GM23248 (cell line): ENCODE measurements around the gene PLCB4. TPM values are rescaled to one million over a fixed set of nuclear protein-coding genes. Genes with fewer than 3 reads are reported as not detected.

Source experiments
- DNase-seq: peaks from one replicate; pipeline ENCODE4 v3.0.0-alpha.2; 2015
- H2AFZ ChIP-seq: fragments of 200-600 bp; sonication (generic); 2 replicates; pipeline ENCODE4 v1.6.1; 2016; ENCODE audit warnings: antibody characterized with exemption
- H3F3A ChIP-seq: fragments of 200-600 bp; sonication (generic); 2 replicates; pipeline ENCODE4 v1.6.1; 2016; ENCODE audit warnings: mild to moderate bottlenecking, antibody characterized with exemption, mixed run types; ENCODE audit not compliant: insufficient read depth
- H3K27ac ChIP-seq: fragments of 200-600 bp; sonication (generic); 2 replicates; pipeline ENCODE4 v1.5.1; 2016; ENCODE audit warnings: mild to moderate bottlenecking
- H3K27me3 ChIP-seq: fragments of 200-600 bp; sonication (generic); replicated peaks from 2 replicates; pipeline ENCODE4 v1.6.1; 2016; ENCODE audit warnings: mild to moderate bottlenecking; ENCODE audit not compliant: insufficient read depth
- H3K36me3 ChIP-seq: fragments of 200-600 bp; sonication (generic); 2 replicates; pipeline ENCODE4 v1.6.1; 2016; ENCODE audit warnings: low read depth, mild to moderate bottlenecking
- H3K4me1 ChIP-seq: fragments of 200-600 bp; sonication (generic); 2 replicates; pipeline ENCODE4 v1.6.1; 2016; ENCODE audit warnings: mild to moderate bottlenecking; ENCODE audit not compliant: insufficient read depth
- H3K4me2 ChIP-seq: fragments of 200-600 bp; sonication (generic); one replicate; pipeline ENCODE4 v1.6.1; 2016; ENCODE audit warnings: mild to moderate bottlenecking; ENCODE audit not compliant: unreplicated experiment
- H3K4me3 ChIP-seq: fragments of 200-600 bp; sonication (generic); 2 replicates; pipeline ENCODE4 v1.5.1; 2016; ENCODE audit warnings: mild to moderate bottlenecking
- H3K79me2 ChIP-seq: fragments of 200-600 bp; sonication (generic); 2 replicates; pipeline ENCODE4 v1.6.1; 2016; ENCODE audit warnings: mild to moderate bottlenecking; ENCODE audit not compliant: insufficient read depth
- H3K9ac ChIP-seq: fragments of 200-600 bp; sonication (generic); 2 replicates; pipeline ENCODE4 v1.6.1; 2016; ENCODE audit warnings: mild to moderate bottlenecking
- H3K9me2 ChIP-seq: fragments of 200-600 bp; sonication (generic); 2 replicates; pipeline ENCODE4 v1.6.1; 2016; ENCODE audit warnings: mixed run types, mild to moderate bottlenecking, moderate library complexity; ENCODE audit not compliant: insufficient read depth
- H3K9me3 ChIP-seq: fragments of 200-600 bp; sonication (generic); one replicate; pipeline ENCODE4 v1.6.1; 2017; ENCODE audit warnings: low read depth
- H4K20me1 ChIP-seq: fragments of 200-600 bp; sonication (generic); 2 replicates; pipeline ENCODE4 v1.6.0; 2016; ENCODE audit not compliant: insufficient read depth
- EZH2 ChIP-seq: fragments of 200-600 bp; sonication (generic); IDR thresholded peaks from 2 replicates; pipeline ENCODE4 v1.6.1; 2018; ENCODE audit warnings: antibody characterized with exemption, mild to moderate bottlenecking; ENCODE audit not compliant: insufficient read depth, poor library complexity, severe bottlenecking
- EZH2phosphoT487 ChIP-seq: fragments of 200-600 bp; sonication (generic); IDR thresholded peaks from 2 replicates; pipeline ENCODE4 v1.6.1; 2018; ENCODE audit warnings: antibody characterized with exemption, moderate library complexity, mild to moderate bottlenecking, low read depth; ENCODE audit not compliant: insufficient read depth
- WGBS, 2 experiments: methylation state at CpG; one replicate each; pipeline ENCODE4 v1.1.6; 2015 to 2017; ENCODE audit warnings: low lambda C conversion rate in 2 of 2, low coverage in 1 of 2; ENCODE audit errors: missing lambda C conversion rate in 2 of 2; 5-methylcytosine and 5-hydroxymethylcytosine counted together
- in situ Hi-C: fragments of 300-500 bp; cut with MboI; formaldehyde crosslinking; loops from 2 replicates; pipeline ENCODE4 v1.15.0; 2020
- polyA plus RNA-seq: library from polyadenylated mRNA; unstranded; fragments of >200 nt; fragmentation: Nextera tagmentation; extraction: Ambion mirVana; gene quantifications from 2 replicates; pipeline ENCODE4 v1.2.1, GENCODE V29; 2016
- total RNA-seq: library from RNA; depleted of rRNA; stranded (reverse); fragments of >200 nt; shearing (Covaris generic); gene quantifications from 2 replicates; pipeline ENCODE4 v1.2.3, GENCODE V29; 2014

Gene PLCB4
- total and polyA plus RNA-seq, 2 experiments from 2014 or later: 5.0 to 9.5 TPM

DNA sequence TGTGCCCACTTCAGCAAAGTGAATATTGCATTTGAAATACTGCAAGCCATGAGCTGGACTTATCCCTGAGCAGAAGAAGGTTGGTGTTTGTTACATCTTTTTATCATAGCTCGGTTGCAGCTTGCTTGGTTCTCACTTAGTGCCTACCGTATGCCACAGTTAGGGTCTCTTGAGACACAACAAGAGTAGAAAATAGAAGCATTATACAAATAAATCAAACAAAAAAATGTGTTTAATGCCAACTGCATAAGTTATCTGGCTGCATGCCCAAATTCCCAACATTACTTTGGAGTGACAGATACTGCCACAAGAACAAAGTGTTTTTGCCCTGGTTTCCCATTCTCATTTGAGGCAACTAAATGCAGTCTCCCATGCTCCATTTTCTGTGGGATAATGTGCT is 391.6 kb downstream of the PLCB4 start:
- peak; percentile 47 for DNase-seq
- Histone ChIP-seq H3F3A (no peaks in the 10 kb centered on the region), H3K27ac (no peak overlapping the region), H3K27me3 (no peaks in the 10 kb centered on the region), H3K79me2 (no peaks in the 10 kb centered on the region), H3K4me1 (peaks cover 9% of the 10 kb centered on the region), H3K9ac (no peak overlapping the region), H3K4me2 (no peak overlapping the region), H3K9me3 (no peaks in the 10 kb centered on the region), H2AFZ (no peak overlapping the region), H3K9me2 (no peaks in the 10 kb centered on the region), H4K20me1 (no peaks in the 10 kb centered on the region), H3K4me3 (no peak overlapping the region), H3K36me3 (no peaks in the 10 kb centered on the region)
- 53 to 57% methylated on average over 2 of the region's 2 CpGs for WGBS, 2 experiments
- in situ Hi-C loops: no loop called here
- TF ChIP-seq EZH2 (no peak), EZH2phosphoT487 (no peak)

DNA sequence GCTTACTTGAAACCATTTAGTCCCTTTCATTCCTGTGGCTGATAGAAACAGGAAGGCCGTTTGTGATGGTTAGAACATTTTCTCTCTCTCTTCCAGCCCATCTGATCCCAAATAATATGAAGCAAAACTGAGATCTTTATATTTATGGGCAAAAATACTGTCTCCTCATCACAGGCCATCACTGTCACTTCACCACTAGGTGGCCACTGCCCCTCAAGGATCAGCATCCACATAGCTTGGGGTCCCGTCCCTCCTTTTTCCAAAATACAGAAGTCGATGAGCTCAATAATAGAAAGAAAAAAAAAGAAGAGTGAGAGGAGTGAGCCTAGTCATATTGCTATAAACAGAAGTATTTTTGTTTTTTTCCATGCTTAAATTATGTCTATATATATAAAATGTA is 399.1 kb downstream of the PLCB4 start:
- in situ Hi-C loops: no loop called here
- no peak overlapping the region for H3K4me2 ChIP-seq

DNA sequence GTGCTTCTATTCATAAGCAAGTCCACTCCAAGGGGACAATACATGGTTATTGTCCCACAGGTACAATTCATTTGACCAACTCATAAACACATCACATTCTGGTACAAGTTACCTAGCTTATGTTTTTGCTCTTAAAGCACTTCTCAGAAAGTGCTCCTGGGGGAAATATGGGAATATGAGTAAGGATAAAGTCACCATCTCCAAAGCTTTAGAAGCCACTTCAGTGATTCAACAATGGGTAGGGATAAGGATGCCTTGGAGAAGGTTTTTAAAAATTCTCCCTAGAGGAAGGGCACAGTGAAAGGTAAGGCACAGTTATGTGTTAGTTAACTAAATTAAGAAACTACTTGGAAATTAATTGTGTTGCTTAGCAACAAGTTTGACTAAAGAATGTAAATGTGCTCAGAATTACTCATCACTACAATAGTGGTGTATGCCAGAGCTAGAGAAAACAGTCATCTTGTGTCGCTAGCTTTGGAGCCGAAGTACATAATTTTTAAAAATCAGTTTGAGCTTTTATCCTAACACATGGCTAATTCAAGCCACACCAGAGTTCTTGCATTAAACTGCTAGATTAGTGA is 406.0 kb downstream of the PLCB4 start:
- in situ Hi-C loops: no loop called here
- Histone ChIP-seq H3K4me1 (peaks cover 8% of the 10 kb centered on the region), H3F3A (no peaks in the 10 kb centered on the region), H4K20me1 (no peaks in the 10 kb centered on the region), H3K27ac (no peak overlapping the region), H3K27me3 (no peaks in the 10 kb centered on the region), H3K79me2 (no peaks in the 10 kb centered on the region), H3K9ac (no peak overlapping the region), H3K9me3 (no peaks in the 10 kb centered on the region), H2AFZ (no peak overlapping the region), H3K9me2 (no peaks in the 10 kb centered on the region), H3K4me2 (no peak overlapping the region), H3K36me3 (no peaks in the 10 kb centered on the region), H3K4me3 (no peak overlapping the region)
- TF ChIP-seq EZH2 (no peak), EZH2phosphoT487 (no peak)
- DNase-seq: peak; percentile 55
- WGBS, 2 experiments: 51% methylated on average over 2 of the region's 2 CpGs

More for the DNA sequence above, 399.1 kb downstream of the PLCB4 start:
- H3K9me2 ChIP-seq: no peaks in the 10 kb centered on the region
- H3K9ac ChIP-seq: no peak overlapping the region
- TF ChIP-seq EZH2 (no peak), EZH2phosphoT487 (no peak)
- no peak overlapping the region for H3K4me3 ChIP-seq
- H4K20me1 ChIP-seq: no peaks in the 10 kb centered on the region
- H3F3A ChIP-seq: no peaks in the 10 kb centered on the region
- H3K4me1 ChIP-seq: no peaks in the 10 kb centered on the region
- H2AFZ ChIP-seq: no peak overlapping the region
- no peak overlapping the region for H3K27ac ChIP-seq
- no peaks in the 10 kb centered on the region for H3K36me3 ChIP-seq
- whole genome bisulfite sequencing, 2 experiments: 28 to 34% methylated on average over 3 of the region's 3 CpGs
- no peaks in the 10 kb centered on the region for H3K9me3 ChIP-seq
- DNase-seq: no peak
- H3K27me3 ChIP-seq: no peaks in the 10 kb centered on the region
- H3K79me2 ChIP-seq: no peaks in the 10 kb centered on the region

DNA sequence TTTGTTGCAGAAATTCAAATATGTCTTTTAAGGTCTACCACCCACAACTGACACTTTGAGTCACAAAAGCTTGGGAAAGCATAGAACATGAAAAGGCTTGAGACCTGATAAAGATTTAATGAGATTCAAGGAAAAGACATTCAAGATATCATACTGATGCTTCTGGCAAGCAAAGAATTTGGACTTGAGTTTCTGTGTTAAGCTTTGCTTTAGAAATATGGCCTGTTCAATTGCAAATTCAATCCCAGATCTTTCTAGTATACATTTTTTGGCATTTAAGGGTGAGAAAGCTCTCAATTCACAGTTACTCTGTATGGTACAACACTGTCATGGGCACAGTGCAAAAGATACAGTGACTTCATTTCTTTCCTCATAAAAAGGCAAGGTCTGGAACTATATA is 406.6 kb downstream of the PLCB4 start:
- H3K4me1 ChIP-seq: peaks cover 8% of the 10 kb centered on the region
- no peaks in the 10 kb centered on the region for H3K9me3 ChIP-seq
- no peaks in the 10 kb centered on the region for H3K79me2 ChIP-seq
- H3K9ac ChIP-seq: no peak overlapping the region
- H3F3A ChIP-seq: no peaks in the 10 kb centered on the region
- no peak for DNase-seq
- H3K27me3 ChIP-seq: no peaks in the 10 kb centered on the region
- no peak overlapping the region for H3K27ac ChIP-seq
- H3K4me2 ChIP-seq: no peak overlapping the region
- in situ Hi-C loops: no loop called here
- no peaks in the 10 kb centered on the region for H3K9me2 ChIP-seq
- TF ChIP-seq EZH2phosphoT487: no peak
- TF ChIP-seq EZH2: no peak
- no peak overlapping the region for H3K4me3 ChIP-seq
- H3K36me3 ChIP-seq: no peaks in the 10 kb centered on the region
- no peak overlapping the region for H2AFZ ChIP-seq
- H4K20me1 ChIP-seq: no peaks in the 10 kb centered on the region

DNA sequence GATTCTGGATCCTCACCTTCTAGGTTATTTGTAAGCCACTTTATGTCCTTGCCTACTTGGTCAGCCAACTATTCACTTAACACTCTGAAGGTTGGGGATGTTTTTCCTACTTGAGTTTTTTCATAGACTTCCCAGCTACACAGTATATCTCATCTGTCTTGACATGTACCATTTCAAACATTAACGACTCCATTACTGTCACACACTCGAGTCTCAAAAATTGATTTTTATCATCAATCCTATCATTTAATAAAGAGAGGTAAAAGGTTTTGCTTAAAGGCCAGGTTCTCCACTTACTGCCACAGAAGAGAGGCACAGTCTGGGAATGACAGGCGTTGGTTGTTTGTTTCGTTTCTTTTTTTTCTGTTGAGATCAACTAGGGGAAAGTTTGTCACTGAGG is 407.3 kb downstream of the PLCB4 start:
- H3K79me2 ChIP-seq: no peaks in the 10 kb centered on the region
- H3F3A ChIP-seq: no peaks in the 10 kb centered on the region
- no peak overlapping the region for H3K4me2 ChIP-seq
- H3K9ac ChIP-seq: no peak overlapping the region
- no peak overlapping the region for H2AFZ ChIP-seq
- no peaks in the 10 kb centered on the region for H3K9me2 ChIP-seq
- no peak overlapping the region for H3K4me3 ChIP-seq
- no peaks in the 10 kb centered on the region for H3K9me3 ChIP-seq
- TF ChIP-seq EZH2phosphoT487 (no peak), EZH2 (no peak)
- no peaks in the 10 kb centered on the region for H3K27me3 ChIP-seq
- in situ Hi-C loops: no loop called here
- no peaks in the 10 kb centered on the region for H3K36me3 ChIP-seq
- peaks cover 8% of the 10 kb centered on the region for H3K4me1 ChIP-seq
- no peak overlapping the region for H3K27ac ChIP-seq
- DNase-seq: no peak
- no peaks in the 10 kb centered on the region for H4K20me1 ChIP-seq
- 88 to 98% methylated on average over 4 of the region's 4 CpGs for WGBS, 2 experiments
